Upper lobe of left lung (tissue), 4 donors: ENCODE data around the gene TNRC6C.

Experiments
- CTCF ChIP-seq, 6 experiments: fragments of 450-650 bp in 4 of 6; fragments of 200-600 bp in 2 of 6; sonication (generic) in 2 of 6; IDR thresholded peaks; one replicate each; pipeline ENCODE4 v1.5.1; 2016 to 2019; ENCODE audit warnings: antibody characterized with exemption in 6 of 6
- EP300 ChIP-seq, 4 donors: sonication (generic); formaldehyde crosslinking; IDR thresholded peaks; one replicate each; pipeline ENCODE4 v1.5.1; 2017; ENCODE audit warnings: antibody characterized with exemption in 4 of 4, control low read depth in 2 of 4
- POLR2A ChIP-seq, 4 donors: fragments of 450-650 bp; IDR thresholded peaks; one replicate each; pipeline ENCODE4 v1.5.1; 2016 to 2017; ENCODE audit warnings: antibody characterized with exemption in 4 of 4, mild to moderate bottlenecking in 2 of 4
- POLR2AphosphoS5 ChIP-seq, 2 donors: sonication (generic); formaldehyde crosslinking; IDR thresholded peaks; one replicate each; pipeline ENCODE4 v1.5.1; 2017; ENCODE audit warnings: antibody characterized with exemption in 2 of 2

- no peak for TF ChIP-seq CTCF (IDR thresholded peaks at IDR 0.05)
- TF ChIP-seq EP300 (IDR thresholded peaks at IDR 0.05): no peak
- TF ChIP-seq POLR2AphosphoS5 (IDR thresholded peaks at IDR 0.05): no peak
- TF ChIP-seq POLR2A (IDR thresholded peaks at IDR 0.05): no peak
These were observed 160.3 kb downstream of the TNRC6C start for GRCh38 chr17:78118801-78119241.
